OCI-LY1 (cell line): Measurements from ENCODE around the gene OPN4.
"Not testable (repeated sequence)": the region's sequence is repeated elsewhere in the genome, so short reads cannot be mapped to it uniquely, and the experiment has no call there.

Experiments
- EZH2 ChIP-seq: fragments of 200-600 bp; sonication (generic), shearing (Covaris generic); IDR thresholded peaks from 2 replicates; pipeline ENCODE4 v1.8.0; 2017; ENCODE audit warnings: borderline replicate concordance, mixed run types, mild to moderate bottlenecking, antibody characterized with exemption, low read length, moderate library complexity, mixed read lengths
- TF ChIP-seq, protein P1 (sequence below): fragments of 200-600 bp; sonication (generic), shearing (Covaris generic); IDR thresholded peaks from 2 replicates; pipeline ENCODE4 v1.5.1; 2017; ENCODE audit warnings: mild to moderate bottlenecking, antibody characterized with exemption, low read length, moderate library complexity, mixed read lengths

DNA sequence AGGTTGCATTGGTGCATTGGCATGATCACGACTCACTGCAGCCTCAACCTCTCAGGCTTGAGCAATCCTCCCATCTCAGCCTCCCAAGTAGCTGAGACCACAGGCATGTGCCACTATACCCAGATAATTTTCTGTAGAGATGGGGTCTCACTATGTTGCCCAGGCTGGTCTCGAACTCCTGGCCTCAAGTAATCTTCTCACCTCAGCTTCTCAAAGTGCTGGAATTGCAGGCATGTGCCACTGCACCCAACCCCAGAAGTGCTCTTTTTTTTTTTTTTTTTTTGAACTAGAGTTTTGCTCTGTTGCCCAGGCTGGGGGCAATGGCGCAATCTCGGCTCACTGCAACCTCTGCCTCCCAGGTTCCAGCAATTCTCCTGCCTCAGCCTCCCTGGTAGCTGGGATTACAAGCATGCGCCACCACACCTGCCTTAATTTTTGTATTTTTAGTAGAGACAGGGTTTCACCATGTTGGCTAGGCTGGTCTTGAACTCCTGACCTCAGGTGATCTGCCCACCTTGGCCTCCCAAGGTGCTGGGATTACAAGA lies 8.7 kb upstream of the OPN4 start:
- TF ChIP-seq, protein P1, sequence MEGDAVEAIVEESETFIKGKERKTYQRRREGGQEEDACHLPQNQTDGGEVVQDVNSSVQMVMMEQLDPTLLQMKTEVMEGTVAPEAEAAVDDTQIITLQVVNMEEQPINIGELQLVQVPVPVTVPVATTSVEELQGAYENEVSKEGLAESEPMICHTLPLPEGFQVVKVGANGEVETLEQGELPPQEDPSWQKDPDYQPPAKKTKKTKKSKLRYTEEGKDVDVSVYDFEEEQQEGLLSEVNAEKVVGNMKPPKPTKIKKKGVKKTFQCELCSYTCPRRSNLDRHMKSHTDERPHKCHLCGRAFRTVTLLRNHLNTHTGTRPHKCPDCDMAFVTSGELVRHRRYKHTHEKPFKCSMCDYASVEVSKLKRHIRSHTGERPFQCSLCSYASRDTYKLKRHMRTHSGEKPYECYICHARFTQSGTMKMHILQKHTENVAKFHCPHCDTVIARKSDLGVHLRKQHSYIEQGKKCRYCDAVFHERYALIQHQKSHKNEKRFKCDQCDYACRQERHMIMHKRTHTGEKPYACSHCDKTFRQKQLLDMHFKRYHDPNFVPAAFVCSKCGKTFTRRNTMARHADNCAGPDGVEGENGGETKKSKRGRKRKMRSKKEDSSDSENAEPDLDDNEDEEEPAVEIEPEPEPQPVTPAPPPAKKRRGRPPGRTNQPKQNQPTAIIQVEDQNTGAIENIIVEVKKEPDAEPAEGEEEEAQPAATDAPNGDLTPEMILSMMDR: not testable (repeated sequence)
- not testable (repeated sequence) for TF ChIP-seq EZH2
